Glutamatergic neuron (in vitro differentiated cells): ENCODE measurements around the gene ACSM3. TPM values are rescaled to one million over a fixed set of nuclear protein-coding genes. Genes with fewer than 3 reads are reported as not detected.
"Not testable (repeated sequence)": the region's sequence is repeated elsewhere in the genome, so short reads cannot be mapped to it uniquely, and the experiment has no call there.

ENCODE experiments used
- DNase-seq: peaks from one replicate; pipeline ENCODE4 v3.0.0; 2022
- H3K27ac Mint-ChIP-seq: one replicate; pipeline ENCODE4 v1.8.0; 2020; ENCODE audit warnings: mild to moderate bottlenecking, mixed read lengths, inconsistent platforms; ENCODE audit not compliant: unreplicated experiment
- H3K27me3 Mint-ChIP-seq: one replicate; pipeline ENCODE4 v1.8.0; 2020; ENCODE audit warnings: mild to moderate bottlenecking, moderate library complexity, mixed read lengths, inconsistent platforms; ENCODE audit not compliant: unreplicated experiment
- H3K36me3 Mint-ChIP-seq: one replicate; pipeline ENCODE4 v1.8.0; 2020; ENCODE audit warnings: mild to moderate bottlenecking, mixed read lengths, inconsistent platforms; ENCODE audit not compliant: unreplicated experiment
- H3K4me1 Mint-ChIP-seq: one replicate; pipeline ENCODE4 v1.8.0; 2020; ENCODE audit warnings: mild to moderate bottlenecking, low read depth, mixed read lengths, inconsistent platforms; ENCODE audit not compliant: unreplicated experiment
- H3K4me3 Mint-ChIP-seq: one replicate; pipeline ENCODE4 v1.8.0; 2020; ENCODE audit warnings: mild to moderate bottlenecking, mixed read lengths, inconsistent platforms; ENCODE audit not compliant: unreplicated experiment
- H3K9me3 Mint-ChIP-seq: one replicate; pipeline ENCODE4 v1.8.0; 2020; ENCODE audit warnings: mild to moderate bottlenecking, moderate library complexity, mixed read lengths, inconsistent platforms; ENCODE audit not compliant: unreplicated experiment
- CTCF ChIP-seq: fragments of 200-600 bp; sonication (generic); IDR thresholded peaks from one replicate; pipeline ENCODE4 v1.5.0; 2021; ENCODE audit not compliant: partially characterized antibody, unreplicated experiment
- total RNA-seq: library from RNA; stranded (reverse); fragmentation: NEBNext Ultra II Directional; extraction: Animal tissue kit (Norgen Biotek cat#: 25700); gene quantifications from one replicate; pipeline ENCODE4 v1.2.1, GENCODE V29; 2021; ENCODE audit not compliant: unreplicated experiment

Gene ACSM3
- total RNA-seq, 1 donor from 2014 or later: 0.91 TPM

GRCh38 chr16:20747030-20747816 lies 16.6 kb upstream of the ACSM3 start:
- no peaks in the 10 kb centered on the region for H3K27me3 Mint-ChIP-seq
- no peak overlapping the region for H3K27ac Mint-ChIP-seq
- TF ChIP-seq CTCF: no peak
- no peaks in the 10 kb centered on the region for H3K4me1 Mint-ChIP-seq
- no peak overlapping the region for H3K4me3 Mint-ChIP-seq
- no peaks in the 10 kb centered on the region for H3K9me3 Mint-ChIP-seq
- no peaks in the 10 kb centered on the region for H3K36me3 Mint-ChIP-seq
- no peak for DNase-seq

DNA sequence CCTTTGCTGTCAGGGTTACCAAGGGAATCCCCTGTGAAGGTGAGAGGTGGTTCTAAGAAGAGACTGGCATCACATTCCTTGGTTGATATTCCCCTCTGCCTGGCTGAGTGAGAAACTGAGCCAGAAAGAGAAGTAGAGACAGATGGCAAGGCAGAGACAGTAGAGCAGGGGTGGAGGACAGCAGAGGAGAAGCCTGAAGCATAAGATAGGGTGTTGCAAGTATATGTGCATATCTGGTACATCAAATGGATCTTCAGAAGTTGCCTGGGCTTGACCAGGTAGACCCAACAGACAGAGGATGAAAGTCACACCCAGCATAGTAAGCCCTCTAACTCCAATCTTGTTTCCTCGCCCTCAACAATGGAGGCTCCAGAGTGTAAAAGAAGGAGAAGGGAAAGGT lies 14.3 kb upstream of the ACSM3 start:
- no peaks in the 10 kb centered on the region for H3K27me3 Mint-ChIP-seq
- no peaks in the 10 kb centered on the region for H3K36me3 Mint-ChIP-seq
- H3K27ac Mint-ChIP-seq: no peak overlapping the region
- no peak for TF ChIP-seq CTCF
- H3K4me1 Mint-ChIP-seq: no peaks in the 10 kb centered on the region
- no peaks in the 10 kb centered on the region for H3K9me3 Mint-ChIP-seq
- no peak for DNase-seq
- no peak overlapping the region for H3K4me3 Mint-ChIP-seq

DNA sequence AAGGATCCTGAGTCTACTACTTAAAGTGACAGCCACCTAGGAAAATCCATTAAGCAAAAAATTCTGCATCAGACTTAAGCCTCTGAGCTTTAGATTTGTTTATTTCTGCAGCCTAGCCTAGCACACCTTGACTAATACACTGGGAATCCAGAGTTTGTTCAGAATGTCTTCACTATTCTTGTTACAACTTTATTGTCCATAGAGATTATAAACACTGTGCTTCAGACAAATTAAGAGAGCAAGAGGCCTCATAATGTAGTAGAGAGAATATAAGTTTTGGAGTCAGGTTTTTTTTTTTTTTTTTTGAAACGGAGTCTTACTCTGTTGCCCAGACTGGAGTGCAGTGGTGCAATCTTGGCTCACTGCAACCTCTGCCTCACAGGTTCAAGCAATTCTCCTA lies 13.3 kb upstream of the ACSM3 start:
- no peak for DNase-seq
- H3K27ac Mint-ChIP-seq: no peak overlapping the region
- no peak for TF ChIP-seq CTCF
- no peaks in the 10 kb centered on the region for H3K27me3 Mint-ChIP-seq
- H3K36me3 Mint-ChIP-seq: no peaks in the 10 kb centered on the region
- no peaks in the 10 kb centered on the region for H3K4me1 Mint-ChIP-seq
- no peaks in the 10 kb centered on the region for H3K9me3 Mint-ChIP-seq
- H3K4me3 Mint-ChIP-seq: no peak overlapping the region

DNA sequence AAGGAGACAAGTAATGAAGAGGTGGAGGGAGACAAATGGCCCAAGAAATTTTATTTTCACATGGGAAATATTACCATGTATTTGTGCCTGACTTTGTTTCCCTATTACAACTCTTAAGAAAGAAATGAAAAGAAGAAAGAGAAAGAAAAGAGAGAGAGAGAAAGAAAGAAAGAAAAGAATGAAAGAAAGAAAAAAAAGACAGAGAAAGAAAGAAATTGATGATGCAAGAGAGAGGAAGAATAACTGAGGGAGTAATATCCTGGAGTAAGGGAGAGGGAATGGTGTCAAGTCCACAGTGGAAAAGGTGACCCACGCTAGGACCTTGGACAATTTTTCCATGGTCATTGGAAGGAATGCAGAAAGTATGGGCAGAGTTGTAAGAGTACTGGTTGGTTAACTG lies 10.1 kb upstream of the ACSM3 start:
- H3K27ac Mint-ChIP-seq: no peak overlapping the region
- H3K4me1 Mint-ChIP-seq: no peaks in the 10 kb centered on the region
- H3K36me3 Mint-ChIP-seq: no peaks in the 10 kb centered on the region
- no peak overlapping the region for H3K4me3 Mint-ChIP-seq
- no peaks in the 10 kb centered on the region for H3K9me3 Mint-ChIP-seq
- H3K27me3 Mint-ChIP-seq: no peaks in the 10 kb centered on the region
- TF ChIP-seq CTCF: no peak
- DNase-seq: no peak

GRCh38 chr16:20755238-20755637 lies 8.6 kb upstream of the ACSM3 start:
- no peaks in the 10 kb centered on the region for H3K9me3 Mint-ChIP-seq
- no peak for TF ChIP-seq CTCF
- DNase-seq: no peak
- no peak overlapping the region for H3K4me3 Mint-ChIP-seq
- no peaks in the 10 kb centered on the region for H3K4me1 Mint-ChIP-seq
- no peak overlapping the region for H3K27ac Mint-ChIP-seq
- H3K27me3 Mint-ChIP-seq: no peaks in the 10 kb centered on the region
- H3K36me3 Mint-ChIP-seq: no peaks in the 10 kb centered on the region

- not testable (repeated sequence) for H3K4me1 Mint-ChIP-seq, H3K36me3 Mint-ChIP-seq, DNase-seq, H3K9me3 Mint-ChIP-seq, H3K27ac Mint-ChIP-seq, H3K27me3 Mint-ChIP-seq, H3K4me3 Mint-ChIP-seq
Observed at GRCh38 chr16:20755799-20756198, 8.0 kb upstream of the ACSM3 start.
